KMS-11 (cell line): ENCODE data around the gene ASIC4.

Source experiments
- H2AFZ ChIP-seq: fragments of 200-600 bp; sonication (generic); 2 replicates; pipeline ENCODE4 v1.6.1; 2016; ENCODE audit warnings: antibody characterized with exemption, mixed run types, low read depth
- H3K27ac ChIP-seq: fragments of 200-600 bp; sonication (generic); 2 replicates; pipeline ENCODE4 v1.6.1; 2016; ENCODE audit warnings: mild to moderate bottlenecking, mixed run types
- H3K27me3 ChIP-seq: fragments of 200-600 bp; sonication (generic); 2 replicates; pipeline ENCODE4 v1.6.1; 2017; ENCODE audit warnings: mild to moderate bottlenecking, low read depth, mixed run types, moderate library complexity; ENCODE audit not compliant: insufficient read depth
- H3K36me3 ChIP-seq: fragments of 200-600 bp; sonication (generic); 2 replicates; pipeline ENCODE4 v1.6.1; 2017; ENCODE audit warnings: mild to moderate bottlenecking, mixed run types; ENCODE audit not compliant: insufficient read depth
- H3K4me1 ChIP-seq: fragments of 200-600 bp; sonication (generic); 2 replicates; pipeline ENCODE4 v1.6.1; 2016; ENCODE audit warnings: mild to moderate bottlenecking, low read depth, mixed run types; ENCODE audit not compliant: poor library complexity, severe bottlenecking
- H3K4me2 ChIP-seq: fragments of 200-600 bp; sonication (generic); 2 replicates; pipeline ENCODE4 v1.7.0; 2016; ENCODE audit warnings: mild to moderate bottlenecking, mixed run types
- H3K4me3 ChIP-seq: fragments of 200-600 bp; sonication (generic); IDR thresholded peaks from 2 replicates; pipeline ENCODE4 v1.6.1; 2017; ENCODE audit warnings: low read depth, low read length, mixed read lengths; ENCODE audit not compliant: insufficient read depth
- H3K79me2 ChIP-seq: fragments of 200-600 bp; sonication (generic); 2 replicates; pipeline ENCODE4 v1.6.1; 2016; ENCODE audit warnings: low read depth, mixed run types; ENCODE audit not compliant: insufficient read depth
- H3K9ac ChIP-seq: fragments of 200-600 bp; sonication (generic); 2 replicates; pipeline ENCODE4 v1.6.1; 2016; ENCODE audit warnings: mild to moderate bottlenecking, mixed run types
- H4K20me1 ChIP-seq: fragments of 200-600 bp; sonication (generic); 2 replicates; pipeline ENCODE4 v1.6.1; 2016; ENCODE audit warnings: mild to moderate bottlenecking, mixed run types; ENCODE audit not compliant: insufficient read depth
- TF ChIP-seq, protein P1 (sequence below): fragments of 200-600 bp; sonication (generic); conservative IDR thresholded peaks from 2 replicates; pipeline ENCODE4 v1.6.1; 2017; ENCODE audit warnings: low read depth, mild to moderate bottlenecking, antibody characterized with exemption, low read length, moderate library complexity, mixed read lengths

ASIC4 gene

DNA sequence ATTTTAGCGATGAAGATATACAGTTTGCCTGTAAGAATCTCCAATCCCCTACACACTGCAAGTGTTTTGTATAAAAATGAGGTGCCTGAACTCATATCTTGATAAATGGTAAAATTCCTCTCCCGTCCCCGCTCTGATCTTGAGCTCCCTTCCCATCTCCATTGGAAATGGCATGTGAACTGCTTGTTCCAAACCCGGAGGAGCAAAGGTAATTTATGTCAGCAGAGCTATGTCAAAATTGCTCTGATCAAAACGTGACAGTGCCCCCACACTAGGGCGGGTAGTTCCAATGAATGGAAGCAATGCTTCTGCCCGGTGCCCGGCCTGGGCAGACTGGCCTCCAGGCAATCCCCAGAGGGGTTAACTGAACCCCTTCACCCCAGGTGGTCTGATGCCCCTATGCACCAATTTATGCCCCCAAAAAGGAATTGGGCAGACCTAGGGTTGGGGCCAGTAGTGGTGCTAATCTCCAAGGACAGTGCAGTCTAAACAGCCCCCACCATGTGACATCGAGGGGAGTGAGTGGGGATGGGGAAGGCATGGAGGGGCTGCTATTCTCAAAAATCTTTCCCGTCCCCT, 19.2 kb upstream of the ASIC4 start:
- no peak overlapping the region for H3K9ac ChIP-seq
- H3K36me3 ChIP-seq: no peaks in the 10 kb centered on the region
- H3K79me2 ChIP-seq: no peaks in the 10 kb centered on the region
- H3K27ac ChIP-seq: no peak overlapping the region
- no peak overlapping the region for H2AFZ ChIP-seq
- TF ChIP-seq, protein P1, sequence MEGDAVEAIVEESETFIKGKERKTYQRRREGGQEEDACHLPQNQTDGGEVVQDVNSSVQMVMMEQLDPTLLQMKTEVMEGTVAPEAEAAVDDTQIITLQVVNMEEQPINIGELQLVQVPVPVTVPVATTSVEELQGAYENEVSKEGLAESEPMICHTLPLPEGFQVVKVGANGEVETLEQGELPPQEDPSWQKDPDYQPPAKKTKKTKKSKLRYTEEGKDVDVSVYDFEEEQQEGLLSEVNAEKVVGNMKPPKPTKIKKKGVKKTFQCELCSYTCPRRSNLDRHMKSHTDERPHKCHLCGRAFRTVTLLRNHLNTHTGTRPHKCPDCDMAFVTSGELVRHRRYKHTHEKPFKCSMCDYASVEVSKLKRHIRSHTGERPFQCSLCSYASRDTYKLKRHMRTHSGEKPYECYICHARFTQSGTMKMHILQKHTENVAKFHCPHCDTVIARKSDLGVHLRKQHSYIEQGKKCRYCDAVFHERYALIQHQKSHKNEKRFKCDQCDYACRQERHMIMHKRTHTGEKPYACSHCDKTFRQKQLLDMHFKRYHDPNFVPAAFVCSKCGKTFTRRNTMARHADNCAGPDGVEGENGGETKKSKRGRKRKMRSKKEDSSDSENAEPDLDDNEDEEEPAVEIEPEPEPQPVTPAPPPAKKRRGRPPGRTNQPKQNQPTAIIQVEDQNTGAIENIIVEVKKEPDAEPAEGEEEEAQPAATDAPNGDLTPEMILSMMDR: no peak; the same call in 1 of the 2 replicates
- H3K27me3 ChIP-seq: peaks cover 46% of the 10 kb centered on the region
- peak overlapping the region; percentile 15; the same call in 1 of the 2 replicates for H3K4me2 ChIP-seq
- H3K4me3 ChIP-seq: no peak overlapping the region
- H3K4me1 ChIP-seq: peaks cover 13% of the 10 kb centered on the region
- no peaks in the 10 kb centered on the region for H4K20me1 ChIP-seq

DNA sequence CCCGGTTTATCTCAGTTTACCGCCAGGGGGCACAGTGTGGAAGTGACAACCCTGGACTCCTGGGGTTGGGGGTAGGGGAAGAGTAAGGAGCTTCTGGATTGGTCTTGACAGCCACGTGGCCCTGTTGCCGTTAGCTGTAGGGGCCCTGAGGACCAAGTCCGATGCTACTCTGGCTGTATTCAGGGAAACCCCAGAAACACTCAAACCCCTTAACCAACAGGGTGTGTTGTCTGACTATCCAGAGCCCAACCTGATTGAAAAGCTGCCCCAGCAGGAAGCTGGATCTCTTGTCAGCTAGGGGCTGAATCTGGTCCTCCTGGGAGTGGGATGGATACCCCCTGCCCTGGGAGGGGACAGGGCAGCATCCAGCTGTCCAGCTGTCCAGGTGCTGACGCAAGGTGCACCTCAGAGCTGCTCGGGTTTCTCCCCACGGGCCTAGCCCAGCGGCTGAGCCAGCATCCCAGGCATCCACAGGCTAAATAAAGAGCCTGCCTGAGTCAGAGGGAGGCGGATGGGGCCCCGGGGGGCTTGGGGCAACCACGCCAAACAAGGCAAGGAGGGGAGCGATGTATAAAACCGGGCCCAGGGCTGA, 18.7 kb upstream of the ASIC4 start:
- no peak overlapping the region; the same call in 1 of the 2 replicates for H2AFZ ChIP-seq
- H3K4me2 ChIP-seq: peak overlapping the region; percentile 15; the same call in 1 of the 2 replicates
- H3K4me1 ChIP-seq: peaks cover 13% of the 10 kb centered on the region
- H3K36me3 ChIP-seq: no peaks in the 10 kb centered on the region
- no peaks in the 10 kb centered on the region for H4K20me1 ChIP-seq
- H3K79me2 ChIP-seq: no peaks in the 10 kb centered on the region
- H3K9ac ChIP-seq: no peak overlapping the region
- TF ChIP-seq, protein P1: peak; percentile 67; the same call in 1 of the 2 replicates
- H3K4me3 ChIP-seq: no peak overlapping the region
- H3K27me3 ChIP-seq: peaks cover 44% of the 10 kb centered on the region
- no peak overlapping the region for H3K27ac ChIP-seq

DNA sequence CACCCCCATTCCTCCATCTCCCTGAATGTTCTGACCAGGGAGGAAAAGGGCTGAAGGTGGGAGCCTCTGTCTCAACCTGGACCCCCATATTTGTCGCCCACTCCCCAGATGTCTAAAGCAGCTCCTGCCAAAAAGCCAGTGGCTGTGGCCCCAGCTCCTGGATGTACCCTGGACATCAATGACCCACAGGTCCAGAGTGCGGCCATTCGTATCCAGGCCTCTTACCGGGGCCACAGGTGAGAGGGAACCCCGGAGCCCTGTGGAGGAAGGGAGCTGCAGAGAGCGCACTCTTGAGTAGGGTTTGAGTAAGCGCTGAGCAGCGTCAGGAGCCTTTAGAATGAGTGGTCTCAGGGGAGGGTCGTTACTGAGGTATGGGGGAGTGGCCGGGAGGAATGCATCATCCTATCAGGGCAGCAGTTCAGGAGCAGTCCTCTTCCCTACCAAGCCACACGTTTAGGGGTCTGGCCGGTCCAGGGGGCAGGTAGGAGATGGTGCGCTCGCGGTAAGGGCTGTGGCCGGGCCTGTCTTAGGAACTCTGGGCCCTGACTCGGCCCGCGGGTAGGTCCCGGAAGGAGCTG, 17.9 kb upstream of the ASIC4 start:
- no peaks in the 10 kb centered on the region for H3K79me2 ChIP-seq
- TF ChIP-seq, protein P1: no peak
- no peak overlapping the region for H2AFZ ChIP-seq
- no peak overlapping the region for H3K27ac ChIP-seq
- no peak overlapping the region for H3K9ac ChIP-seq
- no peak overlapping the region for H3K4me3 ChIP-seq
- H4K20me1 ChIP-seq: no peaks in the 10 kb centered on the region
- no peak overlapping the region for H3K4me2 ChIP-seq
- peaks cover 13% of the 10 kb centered on the region for H3K4me1 ChIP-seq
- no peaks in the 10 kb centered on the region for H3K36me3 ChIP-seq
- peaks cover 37% of the 10 kb centered on the region for H3K27me3 ChIP-seq

DNA sequence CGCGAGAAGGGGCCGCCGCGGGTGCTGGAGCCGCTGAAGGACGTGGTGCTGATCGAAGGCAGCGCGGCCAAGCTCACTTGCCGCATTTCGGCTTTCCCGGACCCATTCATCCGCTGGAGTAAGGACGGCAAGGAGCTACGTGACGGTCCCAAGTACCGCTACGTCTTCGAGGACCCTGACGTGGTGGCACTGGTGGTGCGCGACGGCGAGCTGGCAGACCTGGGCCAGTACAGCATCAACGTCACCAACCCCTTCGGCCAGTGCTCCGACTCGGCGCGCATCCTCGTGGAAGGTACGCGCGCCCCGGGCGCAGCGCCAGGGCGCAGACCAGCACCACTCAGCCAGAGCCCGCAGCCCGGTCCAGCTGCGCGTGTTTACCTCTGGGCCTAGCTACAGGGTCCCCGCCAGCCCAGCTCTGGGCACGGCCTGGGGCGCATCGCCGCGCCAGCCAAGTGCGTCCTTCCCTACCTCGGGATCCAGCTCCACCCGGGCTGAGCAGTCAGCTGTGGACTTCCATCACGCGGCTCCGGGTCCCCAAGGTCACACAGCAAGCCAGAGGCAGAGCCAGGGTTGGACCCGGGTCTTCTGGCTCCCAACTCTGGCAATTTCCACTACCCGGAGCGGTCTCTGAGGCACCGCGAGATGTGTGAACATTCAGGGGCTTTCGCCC, 17.3 kb upstream of the ASIC4 start:
- TF ChIP-seq, protein P1: no peak
- H3K4me1 ChIP-seq: peaks cover 13% of the 10 kb centered on the region
- peaks cover 30% of the 10 kb centered on the region for H3K27me3 ChIP-seq
- H3K36me3 ChIP-seq: no peaks in the 10 kb centered on the region
- H3K27ac ChIP-seq: no peak overlapping the region
- H3K79me2 ChIP-seq: no peaks in the 10 kb centered on the region
- no peak overlapping the region for H3K9ac ChIP-seq
- H3K4me3 ChIP-seq: no peak overlapping the region
- H4K20me1 ChIP-seq: no peaks in the 10 kb centered on the region
- no peak overlapping the region for H3K4me2 ChIP-seq
- peak overlapping the region; percentile 95; the same call in 1 of the 2 replicates for H2AFZ ChIP-seq
